Raji (cell line): ENCODE measurements around the gene RGPD8.
"Not testable (repeated sequence)": the region's sequence is repeated elsewhere in the genome, so short reads cannot be mapped to it uniquely, and the experiment has no call there.

Experiments
- POLR2A ChIP-seq: IDR thresholded peaks from 2 replicates; pipeline ENCODE4 v1.6.1; 2011; ENCODE audit warnings: low read depth, low read length, control low read depth; ENCODE audit not compliant: insufficient read depth

Gene RGPD8

DNA sequence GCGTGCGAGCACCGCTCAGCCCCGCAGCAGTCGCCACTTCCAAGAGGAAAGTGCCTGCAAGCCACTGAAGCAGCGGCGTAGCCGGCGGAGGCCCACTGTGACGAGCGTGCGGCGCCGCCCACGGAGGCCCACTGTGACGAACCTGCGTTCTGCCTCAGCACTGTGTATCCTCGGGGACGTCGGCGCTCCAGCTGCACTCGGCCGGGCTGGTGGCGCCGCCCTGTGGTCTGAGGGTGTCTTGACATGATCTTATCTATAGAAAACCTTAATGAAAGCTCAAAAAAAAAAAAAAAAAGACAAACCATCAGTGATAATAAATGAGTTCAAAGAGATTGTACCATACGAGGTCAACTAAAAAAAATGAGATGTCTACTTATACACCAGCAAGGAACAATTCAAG is at the start of gene RGPD8:
RGPD8 (minus strand) TSS at position 166 of the 400 bp plus-strand sequence. CDS start 192 bp downstream, outside the sequence.
- TF ChIP-seq POLR2A = not testable (repeated sequence)

DNA sequence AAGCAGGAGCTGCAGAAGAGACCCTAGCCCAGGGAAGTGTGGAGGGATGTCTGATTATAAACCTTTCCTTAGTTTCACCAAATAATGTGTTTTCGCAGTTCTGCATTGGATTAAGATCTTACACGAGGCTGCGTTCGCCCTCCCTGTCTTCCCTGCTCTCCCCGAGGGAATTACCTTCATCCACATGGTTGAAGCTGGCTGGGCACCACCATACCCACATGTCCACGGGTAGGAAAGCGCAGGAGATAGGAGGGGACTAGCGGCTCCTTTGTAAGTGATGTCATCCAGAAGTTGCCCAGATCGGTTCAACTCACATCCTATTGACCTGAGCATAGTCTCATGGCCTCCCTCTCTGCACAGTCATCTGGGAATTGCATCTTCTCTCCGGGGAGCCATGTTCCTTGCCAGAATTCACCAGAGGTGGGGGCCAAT is 49.6 kb upstream of the RGPD8 start:
- no peak for TF ChIP-seq POLR2A

DNA sequence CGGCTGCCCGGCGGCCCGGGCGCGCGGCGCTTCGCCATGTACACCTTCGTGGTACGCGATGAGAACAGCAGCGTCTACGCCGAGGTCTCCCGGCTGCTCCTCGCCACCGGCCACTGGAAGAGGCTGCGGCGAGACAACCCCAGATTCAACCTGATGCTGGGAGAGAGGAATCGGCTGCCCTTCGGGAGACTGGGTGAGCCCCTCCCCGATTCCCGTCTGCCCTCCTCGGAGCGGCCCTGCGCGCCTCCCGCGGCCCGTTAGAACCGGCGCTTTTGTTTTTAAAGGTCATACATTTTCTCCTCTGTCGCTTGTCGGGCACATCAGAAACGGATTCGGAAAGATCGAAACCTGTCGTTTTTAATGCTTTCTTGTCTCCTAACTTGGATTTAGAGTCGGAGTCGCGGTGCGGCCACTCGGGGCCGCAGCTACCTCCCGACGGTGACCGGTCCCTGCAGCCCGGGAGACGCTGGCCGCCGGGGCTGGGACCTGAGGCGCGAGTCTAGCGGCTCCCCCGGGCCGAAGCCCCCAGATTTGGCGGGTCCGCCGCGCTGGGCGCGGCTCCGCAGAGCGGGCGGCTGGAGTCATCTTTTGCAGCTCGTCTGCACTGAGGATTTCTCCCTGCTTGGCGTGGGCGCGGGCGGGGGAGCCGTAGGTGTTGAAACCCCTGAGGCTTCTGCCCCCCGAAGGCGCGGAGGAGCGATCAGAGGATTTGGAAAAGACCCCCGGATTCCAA is 49.0 kb upstream of the RGPD8 start:
- no peak for TF ChIP-seq POLR2A

DNA sequence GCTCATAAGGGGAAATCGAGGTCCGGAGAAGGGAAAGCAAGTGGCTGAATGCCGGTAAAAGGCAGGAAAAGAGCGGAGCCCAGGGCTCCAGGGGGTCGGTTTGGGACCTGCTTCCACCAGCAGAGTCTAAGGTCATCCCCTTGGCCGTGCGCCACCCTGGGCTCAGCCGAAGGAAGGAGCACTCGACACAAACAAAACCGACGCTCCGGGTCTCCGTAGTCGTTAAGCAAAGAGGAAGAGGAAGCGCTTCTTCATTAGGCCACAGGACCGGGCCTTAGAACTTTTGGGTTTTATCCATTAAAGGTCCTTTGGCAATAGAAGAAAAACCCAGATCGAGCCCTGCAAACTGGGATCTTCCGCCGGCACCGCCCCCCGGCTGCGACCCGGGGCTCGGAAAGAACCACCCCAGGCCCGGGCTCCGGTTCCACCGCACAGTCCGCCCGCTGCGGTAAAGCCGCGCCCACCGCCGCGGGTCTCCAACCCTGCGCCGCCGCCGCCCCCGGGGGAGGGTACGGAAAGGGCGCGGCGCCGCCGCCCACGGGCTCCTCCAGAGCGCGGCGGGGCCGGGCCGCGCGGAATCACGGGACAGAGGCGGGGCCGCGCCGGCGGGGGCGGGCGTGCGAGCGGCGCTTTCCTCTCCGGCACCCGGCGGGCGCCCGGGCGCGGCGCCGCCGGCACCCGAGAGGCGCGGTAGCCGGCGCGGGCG is 48.2 kb upstream of the RGPD8 start, which contains the start of gene TTL:
TTL (plus strand) TSS at position 629 of the 706 bp plus-strand sequence. CDS start 189 bp downstream, outside the sequence.
- peak; percentile 60 for TF ChIP-seq POLR2A

DNA sequence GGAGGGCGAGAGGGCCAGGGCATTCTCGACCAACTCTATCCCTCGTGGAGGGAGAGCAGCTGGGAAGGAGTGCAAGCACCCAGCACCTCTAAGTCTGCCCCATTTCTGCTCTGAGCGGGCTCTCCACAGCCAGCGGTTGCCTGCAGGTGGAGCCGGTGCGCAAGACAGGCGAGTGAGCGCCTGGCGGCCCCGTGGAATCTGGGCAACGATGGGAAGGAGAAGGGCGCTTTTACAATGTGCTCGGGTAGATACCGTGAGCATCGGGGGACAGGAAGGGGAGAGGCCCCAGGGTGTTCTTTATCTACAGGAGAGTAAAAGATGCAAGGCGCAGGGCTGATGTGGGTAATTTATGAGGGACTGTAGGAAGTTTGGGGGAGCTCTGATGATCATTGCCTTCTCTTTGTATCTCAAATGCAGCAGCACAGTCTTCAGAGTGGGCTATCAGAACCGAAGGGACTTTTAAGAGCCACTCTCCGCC is 47.6 kb upstream of the RGPD8 start:
- peak; percentile 66 for TF ChIP-seq POLR2A

DNA sequence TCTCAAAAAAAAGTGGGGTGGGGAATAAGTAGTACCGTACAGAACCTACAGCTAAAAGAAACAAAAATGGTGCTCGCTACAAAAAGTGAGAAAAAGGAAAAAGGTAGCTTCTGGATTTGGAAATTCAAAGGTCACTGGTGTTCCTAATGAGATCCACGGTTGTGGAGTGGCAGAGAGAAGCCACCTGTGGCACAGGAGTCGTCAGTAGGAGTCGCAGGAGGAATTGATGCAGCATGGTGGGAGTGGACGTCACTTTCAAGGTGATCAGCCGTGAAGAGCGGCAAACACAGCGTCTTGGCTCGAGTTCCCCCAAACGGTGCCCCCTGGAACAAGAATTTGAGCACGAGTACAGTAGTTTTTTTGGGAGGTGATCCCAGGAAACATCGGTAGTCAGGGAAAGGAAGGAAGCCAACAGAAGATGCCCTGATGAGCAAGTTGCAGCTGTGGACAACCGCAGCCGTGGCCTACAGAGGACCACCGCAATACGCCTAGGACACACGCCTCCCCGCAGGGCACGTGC is 47.1 kb upstream of the RGPD8 start:
- no peak for TF ChIP-seq POLR2A

DNA sequence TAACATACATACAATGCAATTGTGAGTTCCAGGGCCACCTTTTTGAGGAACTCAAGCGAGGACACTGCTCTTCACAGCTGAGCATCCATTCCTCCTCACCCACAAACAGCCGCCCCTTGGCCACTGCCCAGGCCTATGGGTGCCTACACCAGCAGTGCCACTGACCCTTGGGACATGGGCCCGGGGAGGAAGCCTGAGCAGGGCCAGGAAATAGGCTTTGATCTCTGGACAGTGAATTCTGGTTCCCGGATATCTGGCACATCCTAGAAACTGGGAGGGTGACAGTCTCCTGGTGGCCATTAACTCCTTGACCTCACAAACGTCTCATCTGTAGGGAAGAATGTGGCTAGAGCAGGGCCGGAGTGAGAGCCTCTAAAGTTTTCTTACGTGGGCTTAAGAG is 43.0 kb upstream of the RGPD8 start:
- TF ChIP-seq POLR2A = no peak

DNA sequence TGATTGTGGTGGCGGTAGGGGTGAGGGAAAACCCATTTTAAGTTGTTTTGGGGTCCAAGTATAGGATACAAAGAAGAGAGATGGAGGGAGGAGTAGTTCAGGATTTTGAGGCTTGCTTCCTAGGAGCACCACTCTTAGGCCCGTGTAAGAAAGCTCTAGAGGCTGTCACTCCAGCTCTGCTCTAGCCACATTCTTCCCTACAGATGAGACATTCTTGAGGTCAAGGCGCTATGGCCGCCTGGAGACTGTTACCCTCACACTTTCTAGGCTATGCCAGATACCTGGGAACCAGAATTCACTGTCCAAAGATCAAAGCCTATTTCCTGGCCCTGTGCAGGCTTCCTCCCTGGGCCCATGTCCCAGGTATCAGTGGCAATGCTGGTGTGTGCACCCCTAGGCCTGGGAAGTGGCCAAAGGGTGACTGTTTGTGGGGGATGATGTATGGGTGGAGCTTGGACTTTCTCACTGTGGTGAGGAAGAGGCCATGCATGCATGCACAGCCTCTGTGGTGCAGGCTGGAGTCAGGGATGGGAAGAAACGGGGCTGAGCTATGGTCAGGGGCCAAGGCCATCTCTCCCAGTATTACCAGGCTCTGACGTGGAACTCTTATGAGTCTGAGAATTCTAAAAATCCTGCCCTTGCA is 41.5 kb upstream of the RGPD8 start:
- no peak for TF ChIP-seq POLR2A

DNA sequence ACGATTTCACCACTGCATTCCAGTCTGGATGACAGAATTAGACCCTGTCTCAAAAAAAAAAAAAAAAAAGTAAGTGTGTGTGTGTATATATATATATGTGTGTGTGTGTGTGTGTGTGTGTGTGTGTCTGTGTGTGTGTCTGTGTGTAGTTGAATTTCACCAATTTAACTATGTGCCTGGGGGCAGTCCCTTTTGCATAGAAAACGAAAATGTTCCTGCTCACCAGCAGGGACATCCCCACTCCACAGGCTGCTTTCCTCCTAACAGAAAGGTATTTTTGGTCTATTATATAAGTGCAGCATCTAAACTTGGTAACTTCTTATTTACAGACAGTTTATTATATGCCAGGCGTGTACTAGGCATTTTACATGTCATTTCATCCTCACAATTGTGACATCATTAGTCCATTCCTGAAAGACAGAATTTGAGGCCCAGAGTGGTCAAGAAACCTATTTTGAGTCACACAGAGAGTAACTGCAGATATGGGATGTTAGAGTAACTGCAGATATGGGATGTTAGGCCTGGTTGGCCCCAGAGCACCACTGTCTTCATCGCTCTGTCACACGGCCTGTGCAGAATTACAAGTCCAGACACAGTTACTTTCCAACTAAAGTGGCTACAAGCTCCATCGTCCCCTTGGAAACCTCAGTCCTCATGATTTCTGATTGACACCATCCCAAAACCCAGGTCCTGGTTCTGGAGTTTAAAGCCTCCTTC is 39.3 kb upstream of the RGPD8 start:
- no peak for TF ChIP-seq POLR2A

DNA sequence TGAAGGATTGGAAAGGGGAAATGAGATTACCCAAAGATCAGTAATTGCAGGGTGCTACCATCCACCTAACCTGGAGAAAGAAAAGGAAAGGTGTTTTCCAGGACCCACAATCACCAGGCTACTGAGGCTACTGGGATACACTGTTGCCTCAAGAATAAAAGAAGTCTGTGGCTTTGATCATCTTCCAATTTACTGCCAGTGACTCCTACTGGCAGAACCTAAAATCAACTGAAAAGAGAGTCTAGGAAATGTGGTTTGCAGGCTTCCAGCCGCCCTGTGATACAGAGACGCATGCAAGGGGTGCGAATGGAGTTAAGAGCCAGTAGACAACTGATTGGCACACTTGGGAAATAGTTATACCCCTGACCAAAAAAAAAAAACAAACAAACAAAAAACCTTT is 31.9 kb upstream of the RGPD8 start:
- TF ChIP-seq POLR2A = no peak

DNA sequence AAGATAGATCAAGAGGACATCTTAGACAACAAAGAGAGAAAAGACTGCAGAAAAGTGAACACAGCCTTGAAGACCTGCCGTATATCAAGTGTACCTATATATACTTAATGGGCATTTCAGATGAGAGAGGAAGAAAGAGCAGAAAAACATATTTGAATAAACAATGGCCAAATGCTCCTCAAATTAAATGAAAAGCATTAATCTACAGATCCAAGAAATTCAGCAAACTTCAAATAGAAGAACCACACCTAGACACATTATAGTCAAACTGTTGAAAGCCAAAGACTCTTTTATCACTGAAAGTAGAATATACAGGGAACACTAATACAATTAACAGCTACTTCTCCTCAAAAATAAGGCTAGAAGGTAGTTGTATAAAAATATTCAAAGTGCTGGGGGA is 29.8 kb upstream of the RGPD8 start:
- TF ChIP-seq POLR2A = no peak

DNA sequence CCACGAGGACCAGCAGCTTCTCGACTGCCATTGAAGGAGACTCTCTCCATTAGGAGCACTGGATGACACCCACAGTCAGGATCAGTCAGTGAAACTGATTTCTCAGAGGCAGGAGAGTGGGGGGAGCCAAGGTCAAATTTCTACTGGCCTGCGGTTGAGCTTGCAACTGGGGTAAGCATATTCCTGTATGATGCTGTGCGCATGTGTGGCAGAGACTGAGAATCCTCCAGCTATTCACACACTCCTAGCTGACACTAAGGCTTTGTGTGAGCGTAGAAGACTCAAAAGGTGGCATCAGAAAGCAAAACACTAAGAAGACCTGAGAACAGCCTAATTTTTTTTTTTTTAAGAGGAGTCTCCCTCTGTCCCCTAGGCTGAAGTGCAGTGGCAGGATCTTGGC is 28.7 kb upstream of the RGPD8 start:
- no peak for TF ChIP-seq POLR2A

DNA sequence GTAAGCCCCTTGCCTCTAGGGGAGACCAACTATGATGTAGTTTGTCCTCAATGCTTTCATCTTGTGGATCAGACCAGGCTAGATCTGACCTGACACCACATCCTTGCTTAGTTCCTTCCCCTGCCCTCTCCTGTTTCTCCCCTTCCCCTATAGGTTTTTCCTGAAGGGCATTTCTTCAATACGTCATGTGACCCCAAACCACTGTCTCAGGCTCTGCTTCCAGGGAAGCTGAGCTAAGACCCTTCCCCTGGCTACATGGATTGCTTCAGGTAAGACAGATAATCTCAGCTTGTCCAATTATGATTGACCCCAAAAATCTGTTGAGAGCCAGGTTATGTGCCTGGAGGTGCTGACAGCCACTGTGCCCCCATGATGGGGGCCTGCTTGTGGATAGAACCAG is 25.9 kb upstream of the RGPD8 start:
- TF ChIP-seq POLR2A = no peak

DNA sequence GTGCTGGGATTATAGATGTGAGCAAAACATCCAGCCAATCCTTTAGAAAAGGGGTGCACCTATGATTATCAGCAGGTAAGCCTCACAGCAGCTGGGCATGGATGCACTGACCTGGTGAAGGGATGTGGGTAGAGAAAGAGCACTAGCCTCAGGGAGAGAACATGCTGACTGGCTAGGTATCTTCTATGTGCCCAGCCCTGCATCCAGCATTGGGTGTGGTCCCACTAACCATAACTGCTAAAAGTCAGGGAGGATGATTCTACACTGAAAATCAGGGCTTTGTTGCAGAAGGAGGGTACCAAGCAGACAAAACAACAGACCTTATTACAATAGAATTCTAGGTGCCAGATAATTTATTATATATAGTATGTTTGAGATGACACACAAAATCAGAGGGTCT is 21.1 kb upstream of the RGPD8 start:
- no peak for TF ChIP-seq POLR2A

DNA sequence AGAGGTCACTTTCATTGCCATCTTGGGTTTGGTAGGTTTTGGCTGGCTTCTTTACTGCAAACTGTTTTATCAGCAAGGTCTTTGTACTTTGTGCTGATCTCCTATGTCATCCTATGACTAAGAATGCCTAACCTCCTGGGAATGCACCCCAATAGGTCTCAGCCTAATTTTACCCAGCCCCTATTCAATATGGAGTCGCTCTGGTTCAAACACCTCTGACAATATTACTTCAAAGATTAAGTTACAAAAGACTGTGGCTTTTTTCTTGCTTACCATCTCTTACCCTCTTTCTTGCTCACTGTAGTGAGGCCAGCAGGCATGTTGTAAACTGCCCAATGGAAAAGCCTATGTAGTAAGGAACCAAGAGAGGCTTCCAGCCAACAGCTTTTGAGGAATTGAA is 17.9 kb upstream of the RGPD8 start:
- no peak for TF ChIP-seq POLR2A

DNA sequence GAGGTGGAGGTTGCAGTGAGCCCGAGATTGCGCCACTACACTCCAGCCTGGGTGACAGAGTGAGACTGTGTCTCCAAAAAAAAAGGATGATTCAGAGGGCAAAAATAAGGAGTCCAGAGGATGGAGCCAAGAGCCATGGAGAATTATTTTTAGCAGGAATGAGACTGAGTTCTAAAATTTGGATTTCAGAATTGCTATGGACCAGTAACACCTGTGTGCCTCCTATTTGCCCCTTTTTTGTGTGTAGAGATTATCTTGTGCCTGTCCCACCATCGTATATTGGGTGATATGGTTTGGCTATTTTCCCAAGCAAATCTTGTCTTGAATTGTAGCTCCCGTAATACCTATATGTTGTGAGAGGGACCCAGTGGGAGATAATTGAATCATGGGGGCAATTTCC is 16.4 kb upstream of the RGPD8 start:
- no peak for TF ChIP-seq POLR2A
